ENCODE measurements around the gene SARS1. TPM values are rescaled to one million over a fixed set of nuclear protein-coding genes. Genes with fewer than 3 reads are reported as not detected.
A peak's percentile ranks its signal among the peaks of the same experiment; 100 is the strongest.

The SARS1 gene
- polyA plus RNA-seq, 1 experiment = 301 TPM

- no peak for DNase-seq (ENCODE audit: low read depth, low spot score)
- ChIA-PET CTCF (interaction anchor here (0.7 to 2.2 kb wide), 8 partner anchors 7 to 162 kb away, joined by 3 to 7 read pairs (median 4); partner anchors contain the start of genes CELSR2 and SORT1), POLR2A (interaction anchor here (1.0 to 1.5 kb wide), 5 partner anchors 9 to 140 kb away, joined by 3 to 4 read pairs (median 4); no protein-coding TSS in a partner anchor)
- H3K27me3 ChIP-seq (ENCODE audit: control insufficient read depth, insufficient read depth, low read length) = no peaks in the 10 kb centered on the region
- no peak for TF ChIP-seq CTCF (IDR thresholded peaks at IDR 0.05; ENCODE audit: low read depth, low read length)
- peak overlapping the region; percentile 73 for H3K27ac ChIP-seq (ENCODE audit: low read depth, low read length)
- H3K9me3 ChIP-seq (ENCODE audit: control insufficient read depth, insufficient read depth, low read length) = no peaks in the 10 kb centered on the region
- H3K4me3 ChIP-seq (ENCODE audit: low read depth, low read length) = 0 out of 2 replicates have a peak overlapping the region, but pooled peaks have one; percentile 7
Observed at GRCh38 chr1:109240158-109241152, 26.7 kb downstream of the SARS1 start.

- no peak overlapping the region for H3K4me3 ChIP-seq (ENCODE audit: low read depth, low read length)
- no peak overlapping the region for H3K27ac ChIP-seq (ENCODE audit: low read depth, low read length)
- no peaks in the 10 kb centered on the region for H3K27me3 ChIP-seq (ENCODE audit: control insufficient read depth, insufficient read depth, low read length)
- H3K9me3 ChIP-seq (ENCODE audit: control insufficient read depth, insufficient read depth, low read length) = no peaks in the 10 kb centered on the region
- DNase-seq (ENCODE audit: low read depth, low spot score) = no peak
- TF ChIP-seq CTCF (IDR thresholded peaks at IDR 0.05; ENCODE audit: low read depth, low read length) = no peak
- CTCF ChIA-PET = no interaction called here
- POLR2A ChIA-PET = no interaction called here
Observed at GRCh38 chr1:109241344-109241743, 27.6 kb downstream of the SARS1 start.

GRCh38 chr1:109241841-109242345 is 28.2 kb downstream of the SARS1 start:
- no peak overlapping the region for H3K4me3 ChIP-seq (ENCODE audit: low read depth, low read length)
- H3K27me3 ChIP-seq (ENCODE audit: control insufficient read depth, insufficient read depth, low read length) = no peaks in the 10 kb centered on the region
- POLR2A ChIA-PET = no interaction called here
- CTCF ChIA-PET = no interaction called here
- no peak for TF ChIP-seq CTCF (IDR thresholded peaks at IDR 0.05; ENCODE audit: low read depth, low read length)
- no peak overlapping the region for H3K27ac ChIP-seq (ENCODE audit: low read depth, low read length)
- DNase-seq (ENCODE audit: low read depth, low spot score) = no peak
- H3K9me3 ChIP-seq (ENCODE audit: control insufficient read depth, insufficient read depth, low read length) = no peaks in the 10 kb centered on the region

GRCh38 chr1:109242387-109242786 is 28.7 kb downstream of the SARS1 start:
- ChIA-PET POLR2A (interaction anchor here (0.7 kb wide), 1 partner anchor 137 kb away, joined by 7 read pairs; no protein-coding TSS in a partner anchor), CTCF (interaction anchor here (0.6 to 1.6 kb wide), 3 partner anchors 11 to 157 kb away, joined by 3 to 4 read pairs (median 3); no protein-coding TSS in a partner anchor)
- Histone ChIP-seq H3K9me3 (ENCODE audit: control insufficient read depth, insufficient read depth, low read length) (no peaks in the 10 kb centered on the region), H3K4me3 (ENCODE audit: low read depth, low read length) (no peak overlapping the region), H3K27ac (ENCODE audit: low read depth, low read length) (no peak overlapping the region), H3K27me3 (ENCODE audit: control insufficient read depth, insufficient read depth, low read length) (no peaks in the 10 kb centered on the region)
- no peak for DNase-seq (ENCODE audit: low read depth, low spot score)
- TF ChIP-seq CTCF (IDR thresholded peaks at IDR 0.05; ENCODE audit: low read depth, low read length) = no peak
